Measurements from ENCODE around the gene EGR4. TPM values are rescaled to one million over a fixed set of nuclear protein-coding genes. Genes with fewer than 3 reads are reported as not detected.
A peak's percentile ranks its signal among the peaks of the same experiment; 100 is the strongest.

EGR4 gene
- total RNA-seq, 2 experiments from 2014 or later = not detected

DNA sequence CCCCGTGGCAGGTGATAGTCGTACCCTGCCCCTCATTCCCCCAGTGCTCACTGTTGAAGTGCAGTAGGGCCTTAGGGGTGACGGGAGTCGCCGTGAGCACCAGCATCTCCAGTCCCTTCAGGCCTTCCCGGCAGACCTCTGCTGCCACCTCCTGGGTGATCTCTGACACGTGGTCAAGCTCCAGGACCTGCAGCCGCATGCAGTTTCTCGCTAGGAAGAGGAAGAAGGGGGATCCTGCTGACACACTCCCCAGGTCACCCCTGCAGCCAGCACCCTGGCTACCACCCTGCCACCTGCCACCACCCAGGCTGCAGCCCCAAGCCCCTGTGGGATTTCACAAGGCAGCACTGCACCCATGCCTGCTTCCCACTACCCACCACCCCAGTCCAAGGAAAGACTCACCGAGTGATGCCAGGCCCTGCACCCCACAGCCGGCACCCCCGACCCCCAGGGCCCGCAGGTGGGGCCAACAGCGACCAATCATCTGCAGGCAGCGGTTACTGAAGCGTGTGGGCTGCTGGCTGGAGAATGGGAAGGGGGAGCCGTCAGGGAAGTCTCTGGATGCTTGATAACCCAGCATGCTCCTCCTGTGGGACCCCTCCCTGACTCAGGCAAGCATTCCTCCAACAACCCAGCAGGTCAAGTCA lies 32.9 kb downstream of the EGR4 start:
- no peak overlapping the region for H3K4me3 Mint-ChIP-seq

GRCh38 chr2:73259704-73260337 lies 33.5 kb downstream of the EGR4 start:
- Mint-ChIP-seq H3K4me3 (no peak overlapping the region), H3K27ac (no peak overlapping the region), H3K27me3 (ENCODE audit: low read depth) (no peaks in the 10 kb centered on the region), H3K4me1 (ENCODE audit: low read depth) (peaks cover 8% of the 10 kb centered on the region), H3K9me3 (ENCODE audit: insufficient read depth) (no peaks in the 10 kb centered on the region), H3K36me3 (ENCODE audit: low read depth) (peaks cover 24% of the 10 kb centered on the region)
- CTCF ChIA-PET = no interaction called here
- ATAC-seq = no peak
- POLR2A ChIA-PET = no interaction called here
- no peak for DNase-seq

More for the DNA sequence above, 32.9 kb downstream of the EGR4 start:
- Mint-ChIP-seq H3K9me3 (ENCODE audit: insufficient read depth) (no peaks in the 10 kb centered on the region), H3K27me3 (ENCODE audit: low read depth) (no peaks in the 10 kb centered on the region), H3K36me3 (ENCODE audit: low read depth) (peaks cover 18% of the 10 kb centered on the region), H3K4me1 (ENCODE audit: low read depth) (peaks cover 8% of the 10 kb centered on the region), H3K27ac (no peak overlapping the region)
- ATAC-seq (no peak), DNase-seq (no peak)
- ChIA-PET CTCF (no interaction called here), POLR2A (no interaction called here)

DNA sequence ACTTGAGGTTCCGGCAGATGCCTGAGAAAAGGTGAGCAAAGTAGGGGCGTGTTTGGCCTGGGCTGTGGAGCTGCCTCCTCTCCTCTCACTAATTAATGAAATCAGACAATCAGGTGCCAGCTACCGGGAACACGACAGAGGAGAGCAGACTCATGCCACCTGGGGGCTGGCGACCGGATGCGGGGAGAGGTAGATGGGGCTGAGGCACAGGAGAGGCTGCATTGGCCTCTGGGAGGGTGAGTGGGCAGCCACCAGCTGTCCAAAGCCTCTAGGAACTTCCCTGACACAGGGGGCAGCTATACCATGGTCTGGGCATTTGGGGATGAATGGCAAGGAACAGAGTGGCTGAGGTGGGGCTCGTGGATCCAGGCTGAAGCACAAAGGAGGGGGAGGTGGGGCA lies 34.1 kb downstream of the EGR4 start:
- ChIA-PET CTCF (no interaction called here), POLR2A (no interaction called here)
- DNase-seq = no peak
- Mint-ChIP-seq H3K27ac (no peak overlapping the region), H3K36me3 (ENCODE audit: low read depth) (peaks cover 27% of the 10 kb centered on the region), H3K4me1 (ENCODE audit: low read depth) (peaks cover 8% of the 10 kb centered on the region), H3K4me3 (no peak overlapping the region), H3K9me3 (ENCODE audit: insufficient read depth) (no peaks in the 10 kb centered on the region), H3K27me3 (ENCODE audit: low read depth) (no peaks in the 10 kb centered on the region)
- ATAC-seq = no peak

GRCh38 chr2:73258913-73259215 lies 34.5 kb downstream of the EGR4 start:
- peaks cover 27% of the 10 kb centered on the region for H3K36me3 Mint-ChIP-seq (ENCODE audit: low read depth)
- no peaks in the 10 kb centered on the region for H3K27me3 Mint-ChIP-seq (ENCODE audit: low read depth)
- ChIA-PET POLR2A (no interaction called here), CTCF (no interaction called here)
- no peak for ATAC-seq
- no peak for DNase-seq
- no peak overlapping the region for H3K4me3 Mint-ChIP-seq
- H3K4me1 Mint-ChIP-seq (ENCODE audit: low read depth) = peaks cover 8% of the 10 kb centered on the region
- H3K9me3 Mint-ChIP-seq (ENCODE audit: insufficient read depth) = no peaks in the 10 kb centered on the region
- no peak overlapping the region for H3K27ac Mint-ChIP-seq

GRCh38 chr2:73258186-73258912 lies 35.0 kb downstream of the EGR4 start:
- no peaks in the 10 kb centered on the region for H3K27me3 Mint-ChIP-seq (ENCODE audit: low read depth)
- peaks cover 29% of the 10 kb centered on the region for H3K36me3 Mint-ChIP-seq (ENCODE audit: low read depth)
- no peak overlapping the region for H3K4me3 Mint-ChIP-seq
- H3K27ac Mint-ChIP-seq = no peak overlapping the region
- CTCF ChIA-PET = interaction anchor here (1.2 to 1.5 kb wide), 2 partner anchors 10 to 45 kb away, joined by 3 to 4 read pairs; no protein-coding TSS in a partner anchor
- ATAC-seq = no peak
- peaks cover 8% of the 10 kb centered on the region for H3K4me1 Mint-ChIP-seq (ENCODE audit: low read depth)
- DNase-seq = no peak
- no peaks in the 10 kb centered on the region for H3K9me3 Mint-ChIP-seq (ENCODE audit: insufficient read depth)
- POLR2A ChIA-PET = interaction anchor here (1.7 kb wide), 1 partner anchor 24 kb away, joined by 6 read pairs; the partner anchor contains the start of gene CCT7

- DNase-seq (no peak), ATAC-seq (no peak)
- no peaks in the 10 kb centered on the region for H3K9me3 Mint-ChIP-seq (ENCODE audit: insufficient read depth)
- H3K36me3 Mint-ChIP-seq (ENCODE audit: low read depth) = peaks cover 35% of the 10 kb centered on the region
- ChIA-PET POLR2A (interaction anchor here (1.7 kb wide), 1 partner anchor 24 kb away, joined by 6 read pairs; the partner anchor contains the start of gene CCT7), CTCF (interaction anchor here (0.9 to 1.5 kb wide), 3 partner anchors 11 to 45 kb away, joined by 3 to 4 read pairs (median 4); no protein-coding TSS in a partner anchor)
- no peak overlapping the region for H3K27ac Mint-ChIP-seq
- no peaks in the 10 kb centered on the region for H3K27me3 Mint-ChIP-seq (ENCODE audit: low read depth)
- peaks cover 8% of the 10 kb centered on the region for H3K4me1 Mint-ChIP-seq (ENCODE audit: low read depth)
- no peak overlapping the region for H3K4me3 Mint-ChIP-seq
Measured at GRCh38 chr2:73257425-73258125, 35.8 kb downstream of the EGR4 start.

DNA sequence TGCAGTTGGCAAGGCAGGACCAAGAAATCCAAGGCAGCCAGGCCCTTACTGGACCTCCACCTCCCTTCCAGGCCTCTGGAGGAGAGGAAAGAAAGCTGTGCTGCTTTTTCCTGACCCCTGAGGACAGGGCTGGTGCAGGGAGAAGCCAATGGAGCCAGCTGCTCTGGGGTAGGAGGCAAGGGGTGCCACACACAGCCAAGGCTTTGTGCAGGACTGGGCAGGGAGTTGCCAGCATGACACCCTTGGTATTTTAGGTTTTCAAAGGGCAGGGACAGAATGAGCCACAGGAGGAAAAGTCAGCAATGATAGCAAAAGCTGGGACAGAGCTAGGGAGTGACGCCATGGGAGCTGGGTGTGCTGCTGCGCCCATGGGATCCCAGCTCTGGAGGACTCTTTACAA lies 36.3 kb downstream of the EGR4 start:
- Mint-ChIP-seq H3K27me3 (ENCODE audit: low read depth) (no peaks in the 10 kb centered on the region), H3K36me3 (ENCODE audit: low read depth) (peaks cover 38% of the 10 kb centered on the region), H3K4me1 (ENCODE audit: low read depth) (peaks cover 8% of the 10 kb centered on the region), H3K4me3 (no peak overlapping the region), H3K9me3 (ENCODE audit: insufficient read depth) (no peaks in the 10 kb centered on the region), H3K27ac (no peak overlapping the region)
- CTCF ChIA-PET = interaction anchor here (0.9 to 1.5 kb wide), 2 partner anchors 33 to 44 kb away, joined by 4 read pairs; no protein-coding TSS in a partner anchor
- POLR2A ChIA-PET = interaction anchor here (1.7 kb wide), 1 partner anchor 23 kb away, joined by 6 read pairs; the partner anchor contains the start of gene CCT7
- DNase-seq (no peak), ATAC-seq (no peak)

- Mint-ChIP-seq H3K36me3 (ENCODE audit: low read depth) (peaks cover 39% of the 10 kb centered on the region), H3K4me1 (ENCODE audit: low read depth) (peaks cover 8% of the 10 kb centered on the region), H3K27ac (peak overlapping the region; percentile 8), H3K9me3 (ENCODE audit: insufficient read depth) (no peaks in the 10 kb centered on the region), H3K27me3 (ENCODE audit: low read depth) (no peaks in the 10 kb centered on the region), H3K4me3 (no peak overlapping the region)
- ChIA-PET CTCF (interaction anchor here (0.9 to 1.2 kb wide), 2 partner anchors 12 to 34 kb away, joined by 3 to 4 read pairs; no protein-coding TSS in a partner anchor), POLR2A (no interaction called here)
- ATAC-seq = no peak
- DNase-seq = no peak
Measured at GRCh38 chr2:73256618-73256922, 36.8 kb downstream of the EGR4 start.

- no peaks in the 10 kb centered on the region for H3K27me3 Mint-ChIP-seq (ENCODE audit: low read depth)
- H3K4me1 Mint-ChIP-seq (ENCODE audit: low read depth) = peaks cover 8% of the 10 kb centered on the region
- DNase-seq (no peak), ATAC-seq (no peak)
- CTCF ChIA-PET = interaction anchor here (1.2 kb wide), 1 partner anchor 12 kb away, joined by 3 read pairs; no protein-coding TSS in a partner anchor
- POLR2A ChIA-PET = no interaction called here
- H3K9me3 Mint-ChIP-seq (ENCODE audit: insufficient read depth) = no peaks in the 10 kb centered on the region
- H3K36me3 Mint-ChIP-seq (ENCODE audit: low read depth) = peaks cover 43% of the 10 kb centered on the region
- peak overlapping the region; percentile 8 for H3K27ac Mint-ChIP-seq
- no peak overlapping the region for H3K4me3 Mint-ChIP-seq
Measured at GRCh38 chr2:73255907-73256617, 37.3 kb downstream of the EGR4 start.

GRCh38 chr2:73255007-73255644 lies 38.2 kb downstream of the EGR4 start:
- Mint-ChIP-seq H3K27ac (peak overlapping the region; percentile 29), H3K4me3 (no peak overlapping the region), H3K27me3 (ENCODE audit: low read depth) (no peaks in the 10 kb centered on the region), H3K4me1 (ENCODE audit: low read depth) (peaks cover 8% of the 10 kb centered on the region), H3K36me3 (ENCODE audit: low read depth) (peaks cover 52% of the 10 kb centered on the region), H3K9me3 (ENCODE audit: insufficient read depth) (no peaks in the 10 kb centered on the region)
- ChIA-PET POLR2A (interaction anchor here (1.1 to 1.3 kb wide), 2 partner anchors 12 to 34 kb away, joined by 3 to 6 read pairs; no protein-coding TSS in a partner anchor), CTCF (no interaction called here)
- ATAC-seq (no peak), DNase-seq (no peak)
